Upper lobe of right lung (tissue), 1 donor: Measurements from ENCODE around the gene CXCR4. TPM values are rescaled to one million over a fixed set of nuclear protein-coding genes. Genes with fewer than 3 reads are reported as not detected.

Source experiments
- ATAC-seq: fragments of 200-7000 bp; cut with Tn5 transposase; one replicate; pipeline ENCODE4 v1.9.1; 2020; ENCODE audit warnings: mild to moderate bottlenecking, moderate library complexity
- DNase-seq: peaks from one replicate; pipeline ENCODE4 v3.0.0-alpha.2; 2020
- H3K27ac ChIP-seq: fragments of 200-600 bp; one replicate; pipeline ENCODE4 v1.8.0; 2022
- H3K27me3 ChIP-seq: fragments of 200-600 bp; one replicate; pipeline ENCODE4 v1.8.0; 2022; ENCODE audit warnings: mild to moderate bottlenecking
- H3K36me3 ChIP-seq: fragments of 200-600 bp; one replicate; pipeline ENCODE4 v1.8.0; 2022
- H3K4me1 ChIP-seq: fragments of 200-600 bp; one replicate; pipeline ENCODE4 v1.8.0; 2022
- H3K4me3 ChIP-seq: fragments of 200-600 bp; one replicate; pipeline ENCODE4 v1.8.0; 2022; ENCODE audit warnings: mild to moderate bottlenecking
- H3K9me3 ChIP-seq: fragments of 200-600 bp; one replicate; pipeline ENCODE4 v1.8.0; 2022
- CTCF ChIP-seq: fragments of 200-600 bp; IDR thresholded peaks from one replicate; pipeline ENCODE4 v1.8.0; 2022; ENCODE audit warnings: antibody characterized with exemption
- intact Hi-C: fragments of 100-400 bp; cut with DNase I; formaldehyde crosslinking; loops from one replicate; pipeline ENCODE4 v1.11.0; 2022
- total RNA-seq: library from RNA; stranded (reverse); fragmentation: NEBNext Ultra II Directional; extraction: Animal tissue kit (Norgen Biotek cat#: 25700); gene quantifications from one replicate; pipeline ENCODE4 v1.2.1, GENCODE V29; 2021
- donor health status: DM: no; HTN: yes; CAD: no; lungs with severe emphysema.

The CXCR4 gene
- total RNA-seq, 1 donor from 2014 or later = 45.2 TPM

DNA sequence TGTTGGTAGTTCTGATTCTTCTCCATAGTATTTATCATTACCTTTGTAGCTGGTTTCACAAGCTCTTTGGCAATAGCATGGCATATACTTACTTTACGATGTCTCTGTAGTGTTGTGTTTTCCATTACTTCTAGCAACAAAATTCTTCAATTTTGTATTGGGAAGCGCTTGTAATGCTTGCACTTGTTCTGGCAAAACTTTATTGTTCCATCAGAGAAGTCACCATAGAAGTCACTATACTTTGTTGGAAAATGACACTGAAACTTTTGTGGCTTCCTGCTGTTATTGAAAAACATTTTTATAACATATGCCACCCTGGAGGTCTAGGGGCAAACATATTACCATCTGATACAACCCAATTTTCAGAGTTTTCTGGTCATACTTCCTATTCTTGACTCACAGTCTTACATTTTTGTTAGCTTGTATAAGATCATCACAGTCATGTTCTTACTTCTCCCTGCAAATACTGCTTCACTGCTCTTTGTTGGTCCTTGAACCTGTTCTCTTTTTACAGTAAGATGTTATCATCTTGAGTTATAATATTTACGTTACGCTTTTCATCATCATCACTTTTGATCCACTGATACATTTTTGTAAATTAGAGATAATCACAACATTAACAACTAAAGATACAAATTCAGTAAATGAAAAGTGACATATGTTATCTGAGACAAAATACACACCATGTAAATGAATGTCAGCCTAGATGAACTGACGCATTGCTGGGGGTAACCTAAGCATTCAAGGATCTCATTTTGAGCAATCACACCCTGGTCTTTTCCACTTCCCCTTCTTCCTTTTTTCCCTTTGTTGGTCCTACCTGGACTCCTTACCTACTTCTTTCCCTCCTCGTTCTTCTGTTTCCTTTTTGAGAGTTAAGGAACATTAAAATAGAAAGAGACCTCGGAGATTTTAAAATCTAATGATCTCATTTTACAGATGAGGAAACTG is 33.3 kb upstream of the CXCR4 start:
- intact Hi-C loops = no loop called here
- no peak for ATAC-seq

DNA sequence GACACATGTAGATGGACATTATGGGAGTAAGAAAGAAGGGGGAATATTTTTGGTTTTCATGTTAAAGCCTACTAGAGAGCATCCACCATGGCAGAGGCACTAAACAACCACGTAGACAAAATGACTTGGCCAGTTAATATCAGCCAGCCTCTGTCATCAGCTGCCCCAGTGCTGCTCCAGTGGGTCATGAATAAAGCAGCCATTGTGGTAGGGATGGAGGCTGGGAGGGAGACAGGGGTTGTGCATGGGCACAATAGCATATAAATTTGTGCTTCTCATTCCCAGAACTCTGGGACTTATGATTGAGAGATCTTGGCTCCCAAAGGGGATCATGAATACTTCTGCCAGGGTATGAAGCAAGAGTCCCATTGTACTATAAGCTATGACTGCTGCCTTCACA is 31.1 kb upstream of the CXCR4 start:
- intact Hi-C loops = no loop called here
- Histone ChIP-seq H3K4me1 (no peaks in the 10 kb centered on the region), H3K27me3 (no peaks in the 10 kb centered on the region), H3K9me3 (no peaks in the 10 kb centered on the region), H3K27ac (no peak overlapping the region), H3K36me3 (no peaks in the 10 kb centered on the region), H3K4me3 (no peak overlapping the region)
- no peak for ATAC-seq
- no peak for DNase-seq
- TF ChIP-seq CTCF = no peak

More for the DNA sequence above, 33.3 kb upstream of the CXCR4 start:
- Histone ChIP-seq H3K27me3 (no peaks in the 10 kb centered on the region), H3K4me3 (no peak overlapping the region), H3K27ac (no peak overlapping the region), H3K36me3 (no peaks in the 10 kb centered on the region), H3K4me1 (no peaks in the 10 kb centered on the region), H3K9me3 (no peaks in the 10 kb centered on the region)
- DNase-seq = no peak
- no peak for TF ChIP-seq CTCF

DNA sequence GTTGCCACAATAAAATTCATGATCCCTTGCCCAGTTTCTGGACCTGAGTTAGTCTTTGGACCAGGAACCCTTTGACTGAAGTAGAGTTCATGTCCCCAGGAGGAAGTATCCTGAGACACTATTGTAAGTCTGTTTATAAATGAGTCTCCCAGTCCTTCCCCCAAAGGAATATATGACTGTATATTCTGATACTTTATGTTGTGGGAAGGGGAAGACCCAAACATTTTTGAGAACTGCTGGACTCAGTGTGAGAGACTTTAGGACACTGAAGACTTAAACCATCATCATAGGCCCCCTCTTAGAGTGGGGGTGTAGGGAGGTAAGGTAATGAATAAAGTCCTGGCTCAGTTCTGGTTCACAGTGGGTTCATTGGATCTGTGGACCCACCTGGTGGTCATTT is 28.6 kb upstream of the CXCR4 start:
- TF ChIP-seq CTCF = no peak
- DNase-seq = no peak
- no peak for ATAC-seq
- Histone ChIP-seq H3K4me3 (no peak overlapping the region), H3K9me3 (no peaks in the 10 kb centered on the region), H3K4me1 (no peaks in the 10 kb centered on the region), H3K27me3 (no peaks in the 10 kb centered on the region), H3K36me3 (no peaks in the 10 kb centered on the region), H3K27ac (no peak overlapping the region)
- intact Hi-C loops = no loop called here

- Histone ChIP-seq H3K36me3 (no peaks in the 10 kb centered on the region), H3K9me3 (no peaks in the 10 kb centered on the region), H3K27me3 (no peaks in the 10 kb centered on the region), H3K4me1 (no peaks in the 10 kb centered on the region), H3K4me3 (no peak overlapping the region), H3K27ac (no peak overlapping the region)
- ATAC-seq (no peak), DNase-seq (no peak)
- intact Hi-C loops = no loop called here
- no peak for TF ChIP-seq CTCF
These were observed 25.9 kb upstream of the CXCR4 start for GRCh38 chr2:136143603-136144451.

GRCh38 chr2:136141510-136142149 is 23.7 kb upstream of the CXCR4 start:
- no peak for TF ChIP-seq CTCF
- H3K9me3 ChIP-seq = no peaks in the 10 kb centered on the region
- no peak for DNase-seq
- H3K4me1 ChIP-seq = peaks cover 2% of the 10 kb centered on the region
- H3K36me3 ChIP-seq = no peaks in the 10 kb centered on the region
- no peak overlapping the region for H3K4me3 ChIP-seq
- no peak overlapping the region for H3K27ac ChIP-seq
- no peak for ATAC-seq
- no peaks in the 10 kb centered on the region for H3K27me3 ChIP-seq
- intact Hi-C loops = no loop called here
